ENCODE data around the gene CGB7. TPM values are rescaled to one million over a fixed set of nuclear protein-coding genes. Genes with fewer than 3 reads are reported as not detected.
"Not testable (repeated sequence)": the region's sequence is repeated elsewhere in the genome, so short reads cannot be mapped to it uniquely, and the experiment has no call there.

Gene CGB7
- total RNA-seq, 1 experiment from 2014 or later: 0.04 TPM

- BruUV-seq (replicated peaks); H3K27me3 ChIP-seq (ENCODE audit: low read length); H2AFZ ChIP-seq (ENCODE audit: low read length); H3K4me3 ChIP-seq (ENCODE audit: low read length); H3K4me1 ChIP-seq (ENCODE audit: insufficient read depth, low read length); H3K79me2 ChIP-seq (ENCODE audit: low read length); H3K9me2 ChIP-seq (replicated peaks; ENCODE audit: low read length); intact Hi-C loops (cut with micrococcal nuclease); H3K36me3 ChIP-seq (ENCODE audit: low read depth, low read length); H4K20me1 ChIP-seq (ENCODE audit: low read length); H3K9ac ChIP-seq (ENCODE audit: low read length); ATAC-seq; H3K9me3 ChIP-seq (ENCODE audit: low read length); H3K27ac ChIP-seq (ENCODE audit: low read length); H3F3A ChIP-seq (ENCODE audit: low read length, unreplicated experiment); CTCF ChIA-PET; POLR2A ChIA-PET (ENCODE audit: unreplicated experiment); H3K4me2 ChIP-seq (ENCODE audit: low read length): not testable (repeated sequence)
- peak; percentile 19 for DNase-seq
- TF ChIP-seq CTCF (conservative IDR thresholded peaks at IDR 0.05; ENCODE audit: low read depth, low read length): peak; percentile 59
These were observed 20.7 kb downstream of the CGB7 start, which contains the start of gene CGB1 for GRCh38 chr19:49036815-49037214. CGB1 (minus strand) TSS chr19:49036895; CDS start chr19:49036711, 184 bp downstream.

GRCh38 chr19:49031642-49032301, 25.8 kb downstream of the CGB7 start, which contains the start of gene CGB2:
CGB2 (plus strand) TSS chr19:49031890; CDS start chr19:49032096, 206 bp downstream.
- H3K79me2 ChIP-seq (ENCODE audit: low read length); H3K27me3 ChIP-seq (ENCODE audit: low read length); ATAC-seq; H3K36me3 ChIP-seq (ENCODE audit: low read depth, low read length); H3K4me1 ChIP-seq (ENCODE audit: insufficient read depth, low read length); H4K20me1 ChIP-seq (ENCODE audit: low read length); H3K9me3 ChIP-seq (ENCODE audit: low read length); H3F3A ChIP-seq (ENCODE audit: low read length, unreplicated experiment); H3K9me2 ChIP-seq (replicated peaks; ENCODE audit: low read length); CTCF ChIA-PET; DNase-seq; H3K9ac ChIP-seq (ENCODE audit: low read length); intact Hi-C loops (cut with micrococcal nuclease); H3K27ac ChIP-seq (ENCODE audit: low read length); BruUV-seq (replicated peaks); POLR2A ChIA-PET (ENCODE audit: unreplicated experiment); H3K4me3 ChIP-seq (ENCODE audit: low read length); H2AFZ ChIP-seq (ENCODE audit: low read length); H3K4me2 ChIP-seq (ENCODE audit: low read length): not testable (repeated sequence)
- TF ChIP-seq CTCF (conservative IDR thresholded peaks at IDR 0.05; ENCODE audit: low read depth, low read length): peak; percentile 39; the same call in 1 of the 2 replicates

DNA sequence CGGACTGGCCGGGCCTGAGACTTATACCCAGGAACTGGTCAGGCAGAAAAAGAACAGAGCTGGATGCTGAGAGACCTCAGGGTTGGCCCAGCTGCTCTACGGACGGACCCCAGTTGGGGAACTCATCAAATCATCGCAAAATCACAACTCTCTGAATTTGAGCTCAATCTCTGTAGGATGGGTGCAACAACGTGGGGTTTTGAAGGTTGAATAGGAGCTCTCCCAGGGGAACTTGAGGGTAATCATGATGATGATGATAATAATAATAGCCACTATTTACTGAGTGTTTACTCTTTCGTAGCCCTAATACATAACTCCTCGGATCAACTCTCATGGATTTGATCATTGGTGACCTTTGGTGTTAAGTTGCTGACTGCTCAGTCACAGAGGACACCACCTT, 27.2 kb downstream of the CGB7 start:
- H3K27me3 ChIP-seq (ENCODE audit: low read length); H3K79me2 ChIP-seq (ENCODE audit: low read length); DNase-seq; ATAC-seq; CTCF ChIA-PET; H3K4me2 ChIP-seq (ENCODE audit: low read length); H3K9ac ChIP-seq (ENCODE audit: low read length); H2AFZ ChIP-seq (ENCODE audit: low read length); H3K4me1 ChIP-seq (ENCODE audit: insufficient read depth, low read length); H3F3A ChIP-seq (ENCODE audit: low read length, unreplicated experiment); H3K9me2 ChIP-seq (replicated peaks; ENCODE audit: low read length); intact Hi-C loops (cut with micrococcal nuclease); POLR2A ChIA-PET (ENCODE audit: unreplicated experiment); H3K4me3 ChIP-seq (ENCODE audit: low read length); H3K36me3 ChIP-seq (ENCODE audit: low read depth, low read length); H3K27ac ChIP-seq (ENCODE audit: low read length); H3K9me3 ChIP-seq (ENCODE audit: low read length); H4K20me1 ChIP-seq (ENCODE audit: low read length); BruUV-seq (replicated peaks): not testable (repeated sequence)

DNA sequence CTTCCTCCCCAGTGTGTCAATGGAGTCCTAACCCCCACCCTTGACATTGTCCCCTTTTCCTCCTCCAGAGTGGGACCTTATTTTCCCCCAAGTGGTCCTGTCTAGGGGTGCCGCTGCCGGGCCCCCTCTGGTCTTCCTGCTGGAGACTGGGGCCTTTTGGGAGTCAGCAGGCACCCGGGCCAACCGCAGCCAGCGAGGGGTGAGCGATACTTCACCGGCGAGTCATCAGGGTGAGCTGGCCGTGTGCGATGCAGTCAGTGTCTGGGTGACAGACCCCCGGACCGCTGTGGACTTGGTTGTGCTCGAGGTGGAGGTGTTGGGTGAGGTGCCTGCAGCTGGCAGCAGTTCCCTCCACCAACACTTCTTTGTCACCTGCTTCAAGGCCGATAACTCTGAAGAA, 27.8 kb downstream of the CGB7 start:
- H4K20me1 ChIP-seq (ENCODE audit: low read length); H3K27ac ChIP-seq (ENCODE audit: low read length); intact Hi-C loops (cut with micrococcal nuclease); H3F3A ChIP-seq (ENCODE audit: low read length, unreplicated experiment); H3K9me3 ChIP-seq (ENCODE audit: low read length); H3K27me3 ChIP-seq (ENCODE audit: low read length); DNase-seq; H2AFZ ChIP-seq (ENCODE audit: low read length); H3K4me1 ChIP-seq (ENCODE audit: insufficient read depth, low read length); H3K4me2 ChIP-seq (ENCODE audit: low read length); CTCF ChIA-PET; H3K4me3 ChIP-seq (ENCODE audit: low read length); BruUV-seq (replicated peaks); H3K36me3 ChIP-seq (ENCODE audit: low read depth, low read length); H3K9ac ChIP-seq (ENCODE audit: low read length); H3K9me2 ChIP-seq (replicated peaks; ENCODE audit: low read length); POLR2A ChIA-PET (ENCODE audit: unreplicated experiment); ATAC-seq; H3K79me2 ChIP-seq (ENCODE audit: low read length): not testable (repeated sequence)

DNA sequence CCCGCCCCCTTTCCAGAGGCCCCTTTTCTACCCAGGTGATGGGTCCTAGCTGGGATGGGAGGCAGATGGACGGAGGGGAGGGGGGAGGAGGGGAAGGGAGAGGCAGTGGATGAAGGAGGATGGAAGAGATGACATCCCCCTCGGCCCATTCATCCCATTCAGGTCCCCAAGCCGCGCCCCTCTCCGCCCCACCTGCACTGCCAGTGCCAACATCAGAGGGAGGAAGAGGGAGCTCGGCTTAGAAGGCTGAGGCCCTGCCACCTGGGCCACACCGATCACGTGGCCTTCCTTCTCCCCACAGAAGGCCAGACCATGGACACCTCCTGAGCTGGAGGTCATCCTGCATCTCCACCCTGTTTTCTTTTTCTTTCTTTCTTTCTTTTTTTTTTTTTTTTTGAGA, 28.9 kb downstream of the CGB7 start:
- H3K79me2 ChIP-seq (ENCODE audit: low read length); CTCF ChIA-PET; H3K4me3 ChIP-seq (ENCODE audit: low read length); H3F3A ChIP-seq (ENCODE audit: low read length, unreplicated experiment); H3K9me3 ChIP-seq (ENCODE audit: low read length); DNase-seq; BruUV-seq (replicated peaks); ATAC-seq; H3K4me1 ChIP-seq (ENCODE audit: insufficient read depth, low read length); intact Hi-C loops (cut with micrococcal nuclease); H3K27ac ChIP-seq (ENCODE audit: low read length); H3K4me2 ChIP-seq (ENCODE audit: low read length); H3K27me3 ChIP-seq (ENCODE audit: low read length); H4K20me1 ChIP-seq (ENCODE audit: low read length); H3K9me2 ChIP-seq (replicated peaks; ENCODE audit: low read length); H2AFZ ChIP-seq (ENCODE audit: low read length); H3K36me3 ChIP-seq (ENCODE audit: low read depth, low read length); H3K9ac ChIP-seq (ENCODE audit: low read length): not testable (repeated sequence)
- POLR2A ChIA-PET (ENCODE audit: unreplicated experiment): interaction anchor here (0.7 kb wide), 1 partner anchor 211 kb away, joined by 3 read pairs; no protein-coding TSS in a partner anchor
